Measurements from ENCODE around the gene DOCK3. TPM values are rescaled to one million over a fixed set of nuclear protein-coding genes. Genes with fewer than 3 reads are reported as not detected.

The DOCK3 gene
- total and polyA plus RNA-seq, 10 of the 15 experiments (the other 5 are each of a cell fraction or from before 2014, with no cell fraction given), result 0.02 to 0.52 (median 0.04) TPM; not detected in 5

DNA sequence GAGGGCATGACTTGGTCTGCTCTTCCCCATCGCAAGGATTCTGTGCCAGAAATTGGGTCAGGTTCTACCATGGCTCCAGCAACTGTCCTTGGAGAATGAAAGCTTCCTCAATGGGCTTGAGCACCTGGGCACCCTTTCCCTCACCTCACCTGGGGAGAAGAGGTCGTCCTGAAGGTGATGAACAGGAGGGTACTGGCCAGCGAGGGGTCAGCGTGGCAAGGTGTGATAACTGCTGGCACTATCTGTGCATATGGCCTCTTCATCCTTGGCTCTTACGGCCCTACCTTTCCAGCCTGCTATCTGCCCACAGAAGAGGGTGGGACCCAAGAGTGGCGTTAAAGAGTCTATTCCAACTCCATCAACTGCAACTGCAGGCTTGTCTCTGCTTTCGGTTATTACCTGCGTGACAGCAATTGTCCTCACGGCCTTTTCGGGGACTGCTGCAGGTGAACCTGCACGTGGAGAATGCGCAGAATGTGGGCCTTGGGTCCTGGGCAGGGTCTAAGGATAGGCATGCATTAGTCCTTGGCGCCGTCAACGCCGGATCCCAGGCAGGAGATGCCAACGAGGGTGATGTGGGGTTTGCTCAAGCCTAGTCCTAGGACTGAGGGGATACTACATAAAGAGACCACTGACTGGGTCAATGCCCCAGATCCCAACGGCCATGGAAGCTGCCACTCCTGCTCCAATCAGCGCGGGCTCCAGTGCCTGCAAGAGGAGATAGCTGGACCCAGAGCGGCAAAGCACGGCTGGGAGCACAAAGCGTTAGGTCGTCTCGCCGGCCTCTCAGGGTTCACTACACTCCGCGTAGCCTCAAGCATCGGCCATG is 715.7 kb downstream of the DOCK3 start (continued):
- TF ChIP-seq, protein P1, sequence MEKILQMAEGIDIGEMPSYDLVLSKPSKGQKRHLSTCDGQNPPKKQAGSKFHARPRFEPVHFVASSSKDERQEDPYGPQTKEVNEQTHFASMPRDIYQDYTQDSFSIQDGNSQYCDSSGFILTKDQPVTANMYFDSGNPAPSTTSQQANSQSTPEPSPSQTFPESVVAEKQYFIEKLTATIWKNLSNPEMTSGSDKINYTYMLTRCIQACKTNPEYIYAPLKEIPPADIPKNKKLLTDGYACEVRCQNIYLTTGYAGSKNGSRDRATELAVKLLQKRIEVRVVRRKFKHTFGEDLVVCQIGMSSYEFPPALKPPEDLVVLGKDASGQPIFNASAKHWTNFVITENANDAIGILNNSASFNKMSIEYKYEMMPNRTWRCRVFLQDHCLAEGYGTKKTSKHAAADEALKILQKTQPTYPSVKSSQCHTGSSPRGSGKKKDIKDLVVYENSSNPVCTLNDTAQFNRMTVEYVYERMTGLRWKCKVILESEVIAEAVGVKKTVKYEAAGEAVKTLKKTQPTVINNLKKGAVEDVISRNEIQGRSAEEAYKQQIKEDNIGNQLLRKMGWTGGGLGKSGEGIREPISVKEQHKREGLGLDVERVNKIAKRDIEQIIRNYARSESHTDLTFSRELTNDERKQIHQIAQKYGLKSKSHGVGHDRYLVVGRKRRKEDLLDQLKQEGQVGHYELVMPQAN (conservative IDR thresholded peaks at IDR 0.05), result no peak

DNA sequence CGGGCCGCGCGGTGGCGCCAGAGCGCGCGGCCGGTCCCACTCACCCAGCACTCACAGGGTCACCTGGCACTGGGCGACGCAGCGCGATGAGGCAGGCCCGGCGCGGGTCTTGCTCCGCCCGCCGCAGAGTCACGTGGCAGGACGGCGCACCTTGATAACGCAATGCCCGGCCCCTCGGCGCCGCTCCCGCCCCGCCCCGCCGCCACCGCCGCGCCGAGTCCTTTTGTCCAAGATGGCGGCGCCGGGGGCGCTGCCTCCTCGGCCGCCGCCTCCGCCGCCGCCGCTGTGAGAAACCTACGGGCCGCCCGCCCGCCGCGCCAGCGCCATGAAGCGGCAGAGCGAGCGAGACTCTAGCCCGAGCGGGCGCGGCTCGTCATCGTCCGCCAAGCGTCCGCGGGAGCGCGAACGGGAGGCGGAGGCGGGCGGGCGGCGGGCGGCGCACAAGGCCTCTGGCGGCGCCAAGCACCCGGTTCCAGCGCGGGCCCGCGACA is 716.4 kb downstream of the DOCK3 start, which contains the start of gene RBM15B:
TSS of gene RBM15B (plus strand) at position 211 of the 491 bp plus-strand sequence. CDS start at position 326, 115 bp downstream.
- peak; percentile 80 for DNase-seq (ENCODE audit: low read depth, low spot score)
- POLR2A ChIA-PET, result no interaction called here
- RAD21 ChIA-PET (ENCODE audit: unreplicated experiment), result interaction anchor here (1.1 kb wide), 1 partner anchor 108 kb away, joined by 8 read pairs; the partner anchor contains the start of gene DCAF1
- Histone ChIP-seq H2AFZ (ENCODE audit: control insufficient read depth, low read depth, low read length) (peak within 1 kb of the TSS; percentile 64), H3K9me3 (replicated peaks; ENCODE audit: control insufficient read depth, insufficient read depth, low read length) (no peaks in the 10 kb centered on the region), H3K4me3 (peak within 1 kb of the TSS; percentile 83), H3K27ac (ENCODE audit: control insufficient read depth, insufficient read depth) (peak within 1 kb of the TSS; percentile 73), H3K9ac (ENCODE audit: control insufficient read depth, insufficient read depth, low read length) (peak within 1 kb of the TSS; percentile 84), H3K4me2 (ENCODE audit: control insufficient read depth, insufficient read depth) (peak within 1 kb of the TSS; percentile 86), H3K4me1 (ENCODE audit: control insufficient read depth, insufficient read depth, low read length) (peaks cover 25% of the 10 kb centered on the region), H3K36me3 (ENCODE audit: control insufficient read depth in 2 of 2, insufficient read depth in 2 of 2, low read length in 1 of 2) (peaks cover 19 to 37% of the 10 kb centered on the region in 2 experiments), H4K20me1 (ENCODE audit: control insufficient read depth, insufficient read depth) (peaks cover 15% of the 10 kb centered on the region; the same call in 1 of the 2 replicates), H3K27me3 (replicated peaks in 1 of 2; ENCODE audit: control insufficient read depth in 2 of 2, insufficient read depth in 2 of 2, low read length in 1 of 2) (no peaks in the 10 kb centered on the region), H3K79me2 (ENCODE audit: control insufficient read depth, insufficient read depth, low read length) (peaks cover 61% of the 10 kb centered on the region)
- intact Hi-C loops (cut with micrococcal nuclease; ENCODE audit: unreplicated experiment) (loop anchor here (1.0 to 5.0 kb wide), 3 partner anchors 106 to 406 kb away; no protein-coding TSS in a partner anchor), in situ Hi-C loops (cut with MboI) (loop anchor here (10.0 kb wide), 1 partner anchor 1056 kb away; no protein-coding TSS in a partner anchor)
- no TSS peak for BruUV-seq (replicated peaks)
- FAIRE-seq, result peak; percentile 88
- peak; percentile 96 for ATAC-seq
- SMC1A ChIA-PET (ENCODE audit: uncharacterized antibody, unreplicated experiment), result no interaction called here
- under 1% methylated on average over 30 of the region's 83 CpGs for WGBS (ENCODE audit: insufficient coverage, insufficient replicate concordance, low lambda C conversion rate, missing lambda C conversion rate)
- CTCF ChIA-PET, result interaction anchor here (0.6 to 4.4 kb wide), 10 partner anchors 37 to 1385 kb away, joined by 3 to 33 read pairs (median 4); partner anchors contain the start of gene DCAF1
- TF ChIP-seq BACH1 (IDR thresholded peaks at IDR 0.05; ENCODE audit: borderline replicate concordance) (peak; percentile 57; the same call in 1 of the 2 replicates), BMI1 (IDR thresholded peaks at IDR 0.05; ENCODE audit: borderline replicate concordance) (no peak), SUPT20H (IDR thresholded peaks at IDR 0.05; ENCODE audit: borderline replicate concordance, control insufficient read depth, low read depth, low read length) (no peak), HDAC6 (IDR thresholded peaks at IDR 0.05; ENCODE audit: unreplicated experiment) (no peak), MEF2A (IDR thresholded peaks at IDR 0.05; ENCODE audit: insufficient read depth, low read depth, low read length) (no peak), FOXK2 (IDR thresholded peaks at IDR 0.05) (no peak), HDAC2 (IDR thresholded peaks at IDR 0.05) (no peak)
- TF ChIP-seq, protein P2, sequence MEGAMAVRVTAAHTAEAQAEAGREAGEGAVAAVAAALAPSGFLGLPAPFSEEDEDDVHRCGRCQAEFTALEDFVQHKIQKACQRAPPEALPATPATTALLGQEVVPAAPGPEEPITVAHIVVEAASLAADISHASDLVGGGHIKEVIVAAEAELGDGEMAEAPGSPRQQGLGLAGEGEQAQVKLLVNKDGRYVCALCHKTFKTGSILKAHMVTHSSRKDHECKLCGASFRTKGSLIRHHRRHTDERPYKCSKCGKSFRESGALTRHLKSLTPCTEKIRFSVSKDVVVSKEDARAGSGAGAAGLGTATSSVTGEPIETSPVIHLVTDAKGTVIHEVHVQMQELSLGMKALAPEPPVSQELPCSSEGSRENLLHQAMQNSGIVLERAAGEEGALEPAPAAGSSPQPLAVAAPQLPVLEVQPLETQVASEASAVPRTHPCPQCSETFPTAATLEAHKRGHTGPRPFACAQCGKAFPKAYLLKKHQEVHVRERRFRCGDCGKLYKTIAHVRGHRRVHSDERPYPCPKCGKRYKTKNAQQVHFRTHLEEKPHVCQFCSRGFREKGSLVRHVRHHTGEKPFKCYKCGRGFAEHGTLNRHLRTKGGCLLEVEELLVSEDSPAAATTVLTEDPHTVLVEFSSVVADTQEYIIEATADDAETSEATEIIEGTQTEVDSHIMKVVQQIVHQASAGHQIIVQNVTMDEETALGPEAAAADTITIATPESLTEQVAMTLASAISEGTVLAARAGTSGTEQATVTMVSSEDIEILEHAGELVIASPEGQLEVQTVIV (IDR thresholded peaks at IDR 0.05; ENCODE audit: borderline replicate concordance, partially characterized antibody), result no peak
- TF ChIP-seq, protein P3, sequence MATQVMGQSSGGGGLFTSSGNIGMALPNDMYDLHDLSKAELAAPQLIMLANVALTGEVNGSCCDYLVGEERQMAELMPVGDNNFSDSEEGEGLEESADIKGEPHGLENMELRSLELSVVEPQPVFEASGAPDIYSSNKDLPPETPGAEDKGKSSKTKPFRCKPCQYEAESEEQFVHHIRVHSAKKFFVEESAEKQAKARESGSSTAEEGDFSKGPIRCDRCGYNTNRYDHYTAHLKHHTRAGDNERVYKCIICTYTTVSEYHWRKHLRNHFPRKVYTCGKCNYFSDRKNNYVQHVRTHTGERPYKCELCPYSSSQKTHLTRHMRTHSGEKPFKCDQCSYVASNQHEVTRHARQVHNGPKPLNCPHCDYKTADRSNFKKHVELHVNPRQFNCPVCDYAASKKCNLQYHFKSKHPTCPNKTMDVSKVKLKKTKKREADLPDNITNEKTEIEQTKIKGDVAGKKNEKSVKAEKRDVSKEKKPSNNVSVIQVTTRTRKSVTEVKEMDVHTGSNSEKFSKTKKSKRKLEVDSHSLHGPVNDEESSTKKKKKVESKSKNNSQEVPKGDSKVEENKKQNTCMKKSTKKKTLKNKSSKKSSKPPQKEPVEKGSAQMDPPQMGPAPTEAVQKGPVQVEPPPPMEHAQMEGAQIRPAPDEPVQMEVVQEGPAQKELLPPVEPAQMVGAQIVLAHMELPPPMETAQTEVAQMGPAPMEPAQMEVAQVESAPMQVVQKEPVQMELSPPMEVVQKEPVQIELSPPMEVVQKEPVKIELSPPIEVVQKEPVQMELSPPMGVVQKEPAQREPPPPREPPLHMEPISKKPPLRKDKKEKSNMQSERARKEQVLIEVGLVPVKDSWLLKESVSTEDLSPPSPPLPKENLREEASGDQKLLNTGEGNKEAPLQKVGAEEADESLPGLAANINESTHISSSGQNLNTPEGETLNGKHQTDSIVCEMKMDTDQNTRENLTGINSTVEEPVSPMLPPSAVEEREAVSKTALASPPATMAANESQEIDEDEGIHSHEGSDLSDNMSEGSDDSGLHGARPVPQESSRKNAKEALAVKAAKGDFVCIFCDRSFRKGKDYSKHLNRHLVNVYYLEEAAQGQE (IDR thresholded peaks at IDR 0.05; ENCODE audit: low read depth, low read length), result 0 out of 2 replicates have a peak, but pooled peaks have one; percentile 4
